Measurements from ENCODE around the gene CASP6.

CASP6 gene

DNA sequence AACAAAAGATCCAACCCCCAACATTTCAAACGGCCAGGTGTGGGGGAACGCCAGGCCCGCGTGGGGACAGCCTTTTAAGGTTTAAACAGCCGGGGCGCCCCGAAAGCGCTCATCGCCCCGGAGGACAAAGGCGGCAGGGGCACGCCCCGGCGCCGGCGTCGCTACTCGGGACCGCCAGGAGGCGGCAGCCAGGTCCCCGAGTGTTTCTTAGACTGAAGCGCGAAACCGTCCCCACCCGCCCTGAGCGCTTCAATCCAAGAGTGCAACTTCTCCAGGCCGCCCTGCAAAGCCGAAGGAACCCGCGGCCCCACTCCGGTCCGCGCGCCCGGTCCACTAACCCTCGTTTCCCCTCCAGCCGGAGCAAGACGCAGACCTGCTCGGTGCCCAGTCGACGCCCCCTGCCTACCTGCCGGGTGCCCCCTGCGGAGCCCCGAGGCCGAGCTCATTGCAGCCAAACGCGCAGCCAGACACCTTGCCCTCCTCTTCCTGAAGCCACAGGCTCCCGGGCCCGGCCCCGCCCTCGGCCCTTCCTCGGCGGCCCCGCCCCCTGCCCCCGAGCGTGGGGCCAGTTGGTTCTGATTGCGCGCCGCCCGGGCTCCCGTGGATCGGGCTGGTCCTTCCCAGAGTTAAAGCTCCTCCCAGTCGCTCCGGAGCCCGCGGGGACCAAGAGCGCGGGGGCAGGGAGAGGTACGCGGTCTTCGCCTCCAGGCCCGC lies at the start of gene CASP6:
Gene CASP6, minus strand, starts transcription at position 496 of the 714 bp plus-strand sequence. Its CDS starts 50 bp downstream, at position 446.
- TF ChIP-seq, protein P1, sequence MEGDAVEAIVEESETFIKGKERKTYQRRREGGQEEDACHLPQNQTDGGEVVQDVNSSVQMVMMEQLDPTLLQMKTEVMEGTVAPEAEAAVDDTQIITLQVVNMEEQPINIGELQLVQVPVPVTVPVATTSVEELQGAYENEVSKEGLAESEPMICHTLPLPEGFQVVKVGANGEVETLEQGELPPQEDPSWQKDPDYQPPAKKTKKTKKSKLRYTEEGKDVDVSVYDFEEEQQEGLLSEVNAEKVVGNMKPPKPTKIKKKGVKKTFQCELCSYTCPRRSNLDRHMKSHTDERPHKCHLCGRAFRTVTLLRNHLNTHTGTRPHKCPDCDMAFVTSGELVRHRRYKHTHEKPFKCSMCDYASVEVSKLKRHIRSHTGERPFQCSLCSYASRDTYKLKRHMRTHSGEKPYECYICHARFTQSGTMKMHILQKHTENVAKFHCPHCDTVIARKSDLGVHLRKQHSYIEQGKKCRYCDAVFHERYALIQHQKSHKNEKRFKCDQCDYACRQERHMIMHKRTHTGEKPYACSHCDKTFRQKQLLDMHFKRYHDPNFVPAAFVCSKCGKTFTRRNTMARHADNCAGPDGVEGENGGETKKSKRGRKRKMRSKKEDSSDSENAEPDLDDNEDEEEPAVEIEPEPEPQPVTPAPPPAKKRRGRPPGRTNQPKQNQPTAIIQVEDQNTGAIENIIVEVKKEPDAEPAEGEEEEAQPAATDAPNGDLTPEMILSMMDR (IDR thresholded peaks at IDR 0.05; ENCODE audit: low read depth, low read length), result peak; percentile 66
- H3K4me3 ChIP-seq (replicated peaks in 1 of 2; ENCODE audit: low read depth in 2 of 2, low read length in 2 of 2), result peak within 1 kb of the TSS; percentile 87 to 91
- DNase-seq (ENCODE audit: low read depth in 2 of 2), result peak; percentile 73 to 78

DNA sequence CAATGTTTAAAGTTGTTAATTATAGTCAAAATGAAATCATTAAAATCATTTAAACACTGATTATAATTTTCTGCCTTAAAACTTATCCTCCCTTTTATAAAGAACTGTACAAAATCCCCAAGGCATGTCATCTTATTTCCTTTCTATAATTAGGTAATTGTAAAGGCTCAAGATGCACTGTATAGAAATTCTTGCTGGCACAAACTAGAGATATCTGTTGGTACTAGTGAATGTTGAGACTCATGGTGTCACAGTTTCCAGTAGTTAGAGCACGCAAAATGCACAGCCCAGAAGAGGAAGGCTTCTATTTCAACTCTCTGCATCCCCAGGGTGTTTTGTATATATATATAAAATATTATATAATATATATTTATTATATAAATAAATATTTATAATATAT lies 49.3 kb upstream of the CASP6 start:
- TF ChIP-seq, protein P1 (IDR thresholded peaks at IDR 0.05; ENCODE audit: low read depth, low read length), result no peak
- H3K4me3 ChIP-seq (replicated peaks in 1 of 2; ENCODE audit: low read depth in 2 of 2, low read length in 2 of 2), result no peak overlapping the region
- no peak for DNase-seq (ENCODE audit: low read depth in 2 of 2)

DNA sequence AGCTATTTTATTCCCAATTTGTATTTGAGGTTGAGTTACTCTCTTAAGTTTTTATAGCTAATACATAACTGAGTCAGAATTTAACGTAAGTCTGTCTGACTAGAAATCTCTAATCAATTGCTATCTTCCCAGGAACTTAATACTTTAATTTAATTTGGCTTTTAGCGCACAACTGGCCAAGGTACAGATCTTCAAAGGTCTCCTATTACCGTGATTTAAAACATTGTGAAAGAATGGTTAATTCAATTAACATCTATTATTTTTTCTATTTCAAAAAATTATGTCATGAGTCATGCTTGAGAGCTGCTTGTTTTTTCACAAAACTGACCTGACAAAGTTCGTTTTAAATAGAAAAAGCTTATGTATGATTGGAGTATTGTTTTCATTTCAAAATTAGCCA lies 48.6 kb upstream of the CASP6 start:
- H3K4me3 ChIP-seq (replicated peaks in 1 of 2; ENCODE audit: low read depth in 2 of 2, low read length in 2 of 2), result no peak overlapping the region
- DNase-seq (ENCODE audit: low read depth in 2 of 2), result no peak
- TF ChIP-seq, protein P1 (IDR thresholded peaks at IDR 0.05; ENCODE audit: low read depth, low read length), result no peak

DNA sequence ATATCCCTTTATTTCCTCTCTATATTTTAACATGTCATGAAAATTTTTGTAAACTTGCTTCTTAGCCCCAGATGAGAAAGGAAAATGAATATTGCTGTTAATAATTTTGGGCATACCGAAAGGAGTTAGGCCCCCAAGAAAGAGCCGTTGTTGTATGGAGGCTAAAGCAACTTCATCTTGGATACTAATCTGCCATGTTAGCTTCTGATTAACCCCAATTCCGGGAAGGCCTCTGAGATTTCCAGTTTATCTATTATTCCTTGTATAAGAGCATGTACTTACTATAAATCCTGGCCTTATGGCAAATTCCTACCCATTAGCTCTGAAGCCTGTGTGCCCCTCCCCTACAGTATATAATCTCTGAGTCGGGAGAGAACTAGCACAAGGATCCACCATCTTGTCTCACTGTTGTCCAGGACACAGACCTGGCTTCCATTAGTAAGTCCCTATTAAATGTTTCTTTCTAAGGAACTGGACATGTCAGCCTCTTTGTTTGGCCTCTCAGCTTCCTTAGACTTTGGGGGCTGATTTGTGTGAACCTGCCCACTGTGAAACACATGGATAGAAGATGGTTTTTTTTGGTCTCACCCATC lies 47.5 kb upstream of the CASP6 start:
- TF ChIP-seq, protein P1 (IDR thresholded peaks at IDR 0.05; ENCODE audit: low read depth, low read length), result no peak
- H3K4me3 ChIP-seq (replicated peaks in 1 of 2; ENCODE audit: low read depth in 2 of 2, low read length in 2 of 2), result no peak overlapping the region
- DNase-seq (ENCODE audit: low read depth in 2 of 2), result no peak

DNA sequence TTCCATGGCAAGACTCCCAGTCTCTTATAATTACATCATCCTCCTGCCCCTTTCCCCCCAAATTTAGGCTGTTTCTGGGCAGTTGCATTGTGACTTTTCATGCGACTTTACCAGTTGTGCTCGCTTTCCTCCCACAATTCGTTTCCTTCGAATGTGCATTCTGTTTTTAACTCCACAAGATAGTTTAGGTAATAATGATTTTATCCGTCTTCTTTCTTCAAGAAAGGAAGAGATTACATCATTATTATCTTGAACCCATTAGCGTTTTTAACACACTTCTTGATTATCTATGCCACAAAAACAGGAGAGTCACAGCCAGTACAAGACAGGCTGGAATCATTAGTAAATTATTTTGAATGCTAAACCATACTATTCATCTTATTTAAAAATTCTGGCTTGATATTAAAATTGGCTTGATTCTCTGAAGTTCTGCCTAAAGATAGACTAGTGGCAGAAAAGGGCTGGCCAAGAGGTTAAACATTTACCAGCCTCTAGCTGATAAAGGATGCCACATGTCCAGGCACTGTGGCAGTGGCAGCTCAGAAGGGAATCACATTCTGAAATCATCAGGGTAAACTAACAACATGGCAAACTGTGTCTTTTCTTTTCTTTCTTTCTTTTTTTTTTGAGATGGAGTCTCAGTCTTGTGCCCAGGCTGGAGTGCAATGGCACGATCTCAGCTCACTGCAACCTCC lies 46.3 kb upstream of the CASP6 start:
- TF ChIP-seq, protein P1 (IDR thresholded peaks at IDR 0.05; ENCODE audit: low read depth, low read length), result no peak

DNA sequence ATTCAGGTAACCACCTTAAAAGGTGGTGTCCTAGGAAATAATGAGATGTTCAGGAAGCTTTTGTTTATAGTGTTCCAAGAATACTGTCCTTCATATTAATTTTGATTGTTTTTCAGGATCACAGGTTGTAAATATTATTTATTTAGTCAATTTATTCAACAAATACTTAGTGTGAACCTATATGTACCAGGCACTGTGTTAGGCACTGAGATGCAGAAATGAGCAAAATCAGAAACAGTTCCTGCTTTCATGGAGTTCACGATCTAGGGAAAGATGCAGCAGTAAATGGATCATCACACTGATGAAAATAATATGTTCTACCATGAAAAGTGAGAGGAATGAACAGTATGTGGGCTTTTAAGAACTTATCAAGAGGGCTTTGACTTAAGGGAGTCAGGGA lies 44.9 kb upstream of the CASP6 start:
- H3K4me3 ChIP-seq (replicated peaks in 1 of 2; ENCODE audit: low read depth in 2 of 2, low read length in 2 of 2), result no peak overlapping the region
- DNase-seq (ENCODE audit: low read depth in 2 of 2), result no peak
- TF ChIP-seq, protein P1 (IDR thresholded peaks at IDR 0.05; ENCODE audit: low read depth, low read length), result no peak

More for the DNA sequence above, 46.3 kb upstream of the CASP6 start:
- no peak for DNase-seq (ENCODE audit: low read depth in 2 of 2)
- no peak overlapping the region for H3K4me3 ChIP-seq (replicated peaks in 1 of 2; ENCODE audit: low read depth in 2 of 2, low read length in 2 of 2)
